NCI-H2107 (cell line): ENCODE data around the gene NEFH.
A peak's percentile ranks its signal among the peaks of the same experiment; 100 is the strongest.
"Not testable (repeated sequence)": the region's sequence is repeated elsewhere in the genome, so short reads cannot be mapped to it uniquely, and the experiment has no call there.

Experiments used
- DNase-seq: peaks from one replicate; lab custom pipeline; 2025; lab: John Stamatoyannopoulos, UW

NEFH gene

GRCh38 chr22:29464581-29464980 is 15.4 kb upstream of the NEFH start:
- no peak for DNase-seq

- no peak for DNase-seq
Observed at GRCh38 chr22:29469755-29470154, 10.3 kb upstream of the NEFH start.

GRCh38 chr22:29470159-29470855 is 9.7 kb upstream of the NEFH start:
- no peak for DNase-seq

GRCh38 chr22:29473001-29473400 is 7.0 kb upstream of the NEFH start:
- no peak for DNase-seq

GRCh38 chr22:29475550-29475949 is 4.5 kb upstream of the NEFH start:
- peak; percentile 26 for DNase-seq

GRCh38 chr22:29476116-29476515 is 3.9 kb upstream of the NEFH start:
- no peak for DNase-seq

- DNase-seq = no peak
Observed at GRCh38 chr22:29477723-29478318, 2.2 kb upstream of the NEFH start.

- no peak for DNase-seq
Observed at GRCh38 chr22:29478326-29479276, 1.4 kb upstream of the NEFH start.

- DNase-seq = no peak
Observed at GRCh38 chr22:29480262-29480511, 169 bp downstream of the NEFH start.

GRCh38 chr22:29480512-29481264 is 670 bp downstream of the NEFH start:
- DNase-seq = no peak

GRCh38 chr22:29481265-29482000 is 1.4 kb downstream of the NEFH start:
- no peak for DNase-seq

GRCh38 chr22:29482253-29482652 is 2.2 kb downstream of the NEFH start:
- no peak for DNase-seq

- no peak for DNase-seq
Observed at GRCh38 chr22:29482726-29483125, 2.7 kb downstream of the NEFH start.

GRCh38 chr22:29483254-29483653 is 3.2 kb downstream of the NEFH start:
- no peak for DNase-seq

- DNase-seq = no peak
Observed at GRCh38 chr22:29484642-29485041, 4.6 kb downstream of the NEFH start.

- no peak for DNase-seq
Observed at GRCh38 chr22:29485448-29485847, 5.4 kb downstream of the NEFH start.

- no peak for DNase-seq
Observed at GRCh38 chr22:29487426-29487986, 7.5 kb downstream of the NEFH start.

GRCh38 chr22:29489127-29489780 is 9.2 kb downstream of the NEFH start:
- DNase-seq = not testable (repeated sequence)

- DNase-seq = no peak
Observed at GRCh38 chr22:29491012-29491411, 11.0 kb downstream of the NEFH start.

- no peak for DNase-seq
Observed at GRCh38 chr22:29493636-29494035, 13.6 kb downstream of the NEFH start.

GRCh38 chr22:29499852-29500251 is 19.8 kb downstream of the NEFH start:
- no peak for DNase-seq
